ENCODE results near the gene RC3H1.
"Not testable (repeated sequence)": the region's sequence is repeated elsewhere in the genome, so short reads cannot be mapped to it uniquely, and the experiment has no call there.

The RC3H1 gene

DNA sequence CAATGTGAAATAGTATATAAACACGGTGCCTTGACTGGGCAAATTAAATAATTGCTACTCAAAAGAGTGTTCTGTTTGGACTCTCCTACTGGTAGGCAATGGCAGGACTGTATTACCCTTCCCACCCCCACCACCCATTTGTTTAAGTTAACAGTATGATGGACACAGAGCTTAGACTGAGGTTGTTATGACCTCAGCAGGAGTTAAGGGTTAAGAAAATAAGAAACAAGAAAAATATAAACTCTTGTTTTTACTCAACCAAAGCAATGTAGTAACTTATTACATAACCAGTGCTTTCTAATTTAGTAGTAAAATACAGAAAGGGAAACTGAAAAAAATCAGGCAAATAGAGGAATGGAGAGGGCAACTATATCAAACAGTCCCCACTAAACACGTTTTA, 85.1 kb downstream of the RC3H1 start:
- Histone ChIP-seq H3K36me3 (ENCODE audit: control insufficient read depth in 4 of 4, insufficient read depth in 4 of 4, low read length in 3 of 4) (peaks cover 13 to 77% (median 41%) of the 10 kb centered on the region in 4 experiments), H3K4me3 (ENCODE audit: control insufficient read depth in 1 of 7, extremely low read depth in 1 of 7, insufficient read depth in 4 of 7, low read depth in 2 of 7, low read length in 6 of 7) (no peak overlapping the region), H3K27me3 (replicated peaks in 2 of 5; ENCODE audit: control insufficient read depth in 4 of 5, insufficient read depth in 5 of 5, low read length in 4 of 5) (no peaks in the 10 kb centered on the region), H3K27ac (ENCODE audit: insufficient read depth in 1 of 2, low read depth in 1 of 2, low read length in 2 of 2, poor library complexity in 1 of 2, severe bottlenecking in 2 of 2) (no peak overlapping the region), H3K9me3 (ENCODE audit: control extremely low read depth in 1 of 5, control insufficient read depth in 4 of 5, insufficient read depth in 2 of 5, low read depth in 1 of 5, low read length in 4 of 5) (no peaks in the 10 kb centered on the region), H3K4me1 (ENCODE audit: control extremely low read depth in 1 of 4, control insufficient read depth in 4 of 4, insufficient read depth in 4 of 4, low read length in 3 of 4) (no peaks in the 10 kb centered on the region)
- POLR2A ChIA-PET = no interaction called here
- no peak for DNase-seq
- WGBS (ENCODE audit: insufficient coverage) = 100% methylated on average over 1 of the region's 2 CpGs
- CTCF ChIA-PET = interaction anchor here (1.7 kb wide), 1 partner anchor 508 kb away, joined by 6 read pairs; no protein-coding TSS in a partner anchor

DNA sequence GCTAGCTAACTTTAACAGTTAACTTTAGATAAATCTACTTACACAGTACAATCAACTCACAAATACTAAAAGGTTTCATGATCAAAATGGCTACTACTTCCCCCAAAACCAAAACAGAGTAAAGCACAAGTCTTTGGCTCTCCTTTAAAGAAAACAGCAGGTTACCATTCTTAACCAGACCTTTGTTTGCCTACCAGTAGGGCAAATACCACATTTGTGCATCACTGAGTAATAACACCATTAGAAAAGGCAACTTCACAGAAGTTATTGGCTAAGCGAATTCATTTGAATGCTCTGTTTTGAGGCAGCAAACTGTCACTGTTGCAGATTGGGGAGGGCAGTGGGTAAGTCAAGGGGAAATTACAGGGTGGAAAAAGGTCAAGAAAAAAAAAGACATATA, 87.7 kb downstream of the RC3H1 start:
- Histone ChIP-seq H3K27me3 (replicated peaks in 2 of 5; ENCODE audit: control insufficient read depth in 4 of 5, insufficient read depth in 5 of 5, low read length in 4 of 5) (no peaks in the 10 kb centered on the region), H3K4me1 (ENCODE audit: control extremely low read depth in 1 of 4, control insufficient read depth in 4 of 4, insufficient read depth in 4 of 4, low read length in 3 of 4) (no peaks in the 10 kb centered on the region), H3K9me3 (ENCODE audit: control extremely low read depth in 1 of 5, control insufficient read depth in 4 of 5, insufficient read depth in 2 of 5, low read depth in 1 of 5, low read length in 4 of 5) (no peaks in the 10 kb centered on the region), H3K27ac (ENCODE audit: insufficient read depth in 1 of 2, low read depth in 1 of 2, low read length in 2 of 2, poor library complexity in 1 of 2, severe bottlenecking in 2 of 2) (no peak overlapping the region), H3K36me3 (ENCODE audit: control insufficient read depth in 4 of 4, insufficient read depth in 4 of 4, low read length in 3 of 4) (peaks cover 12 to 57% (median 38%) of the 10 kb centered on the region in 4 experiments), H3K4me3 (ENCODE audit: control insufficient read depth in 1 of 7, extremely low read depth in 1 of 7, insufficient read depth in 4 of 7, low read depth in 2 of 7, low read length in 6 of 7) (no peak overlapping the region)
- 88% methylated on average over 1 of the region's 1 CpG for WGBS (ENCODE audit: insufficient coverage)
- POLR2A ChIA-PET = no interaction called here
- no peak for DNase-seq
- CTCF ChIA-PET = interaction anchor here (1.4 kb wide), 1 partner anchor 9 kb away, joined by 3 read pairs; no protein-coding TSS in a partner anchor

DNA sequence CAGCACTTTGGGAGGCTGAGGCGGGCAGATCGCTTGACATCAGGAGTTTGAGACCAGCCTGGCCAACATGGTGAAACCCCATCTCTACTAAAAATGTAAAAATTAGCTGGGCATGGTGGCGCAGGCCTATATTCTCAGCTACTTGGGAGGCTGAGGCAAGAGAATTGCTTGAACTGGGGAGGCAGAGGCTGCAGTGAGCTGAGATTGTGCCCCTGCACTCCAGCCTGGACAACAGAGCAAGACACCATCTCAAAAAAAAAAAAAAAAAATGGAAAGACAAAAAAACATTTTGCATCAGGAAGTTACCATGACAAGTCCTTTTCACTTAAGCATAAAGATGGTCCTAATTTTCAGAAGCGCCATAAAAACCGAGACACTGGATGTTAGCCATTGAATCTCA, 91.6 kb downstream of the RC3H1 start:
- H3K4me3 ChIP-seq (ENCODE audit: control insufficient read depth in 1 of 7, extremely low read depth in 1 of 7, insufficient read depth in 4 of 7, low read depth in 2 of 7, low read length in 6 of 7); H3K27ac ChIP-seq (ENCODE audit: insufficient read depth in 1 of 2, low read depth in 1 of 2, low read length in 2 of 2, poor library complexity in 1 of 2, severe bottlenecking in 2 of 2); H3K27me3 ChIP-seq (replicated peaks in 2 of 5; ENCODE audit: control insufficient read depth in 4 of 5, insufficient read depth in 5 of 5, low read length in 4 of 5); H3K4me1 ChIP-seq (ENCODE audit: control extremely low read depth in 1 of 4, control insufficient read depth in 4 of 4, insufficient read depth in 4 of 4, low read length in 3 of 4); H3K9me3 ChIP-seq (ENCODE audit: control extremely low read depth in 1 of 5, control insufficient read depth in 4 of 5, insufficient read depth in 2 of 5, low read depth in 1 of 5, low read length in 4 of 5); DNase-seq; CTCF ChIA-PET: not testable (repeated sequence)
- 100% methylated on average over 4 of the region's 5 CpGs for WGBS (ENCODE audit: insufficient coverage)
- POLR2A ChIA-PET = interaction anchor here (0.7 kb wide), 1 partner anchor 55 kb away, joined by 4 read pairs; no protein-coding TSS in a partner anchor
- H3K36me3 ChIP-seq (ENCODE audit: control insufficient read depth in 4 of 4, insufficient read depth in 4 of 4, low read length in 3 of 4) = peaks cover 3 to 31% (median 21%) of the 10 kb centered on the region in 4 experiments

DNA sequence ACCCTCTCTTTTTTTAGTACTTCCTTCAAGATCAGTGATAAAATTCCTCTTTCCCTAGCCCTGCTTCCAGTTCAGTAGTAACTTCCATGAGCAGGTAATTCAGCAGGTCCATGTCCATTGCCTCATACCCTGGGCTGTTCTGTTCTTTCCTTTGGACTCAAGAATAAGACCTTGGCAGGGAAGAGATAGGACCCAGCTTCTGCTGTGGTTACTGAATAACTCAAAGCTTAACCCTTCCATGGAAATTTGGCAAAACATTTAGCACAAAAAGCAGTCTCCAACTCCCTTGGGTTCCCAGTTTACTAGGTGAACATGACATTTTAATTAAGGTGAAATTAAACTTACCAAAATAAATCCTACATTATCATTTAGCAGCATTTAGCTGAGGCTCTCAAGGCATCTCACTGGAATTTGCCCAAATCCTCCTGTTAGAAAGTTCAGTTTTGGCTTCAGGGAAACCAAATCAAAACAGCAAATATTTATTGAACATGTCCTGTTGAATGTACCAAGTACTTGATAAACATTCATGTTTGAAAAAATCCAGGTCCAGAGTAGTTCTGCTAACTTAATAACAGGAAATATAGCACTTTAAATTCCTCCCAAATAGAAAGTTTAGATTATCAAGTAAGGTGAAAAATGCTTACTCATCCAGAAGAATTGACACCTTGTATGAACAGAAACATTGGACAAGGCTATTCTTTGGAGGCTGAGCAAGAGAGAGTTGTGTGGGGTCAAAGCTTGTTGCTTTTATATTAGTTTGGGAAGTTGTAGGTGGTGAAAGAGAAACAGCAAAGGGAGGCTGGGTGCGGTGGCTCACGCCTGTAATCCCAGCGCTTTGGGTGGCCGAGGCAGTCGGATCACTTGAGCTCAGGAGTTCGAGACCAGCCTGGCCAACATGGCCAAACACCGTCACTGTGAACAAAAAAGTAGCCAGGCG, 96.6 kb downstream of the RC3H1 start:
- ChIA-PET CTCF (no interaction called here), POLR2A (no interaction called here)
- no peak overlapping the region for H3K4me3 ChIP-seq (ENCODE audit: control insufficient read depth in 1 of 7, extremely low read depth in 1 of 7, insufficient read depth in 4 of 7, low read depth in 2 of 7, low read length in 6 of 7)
- H3K27ac ChIP-seq (ENCODE audit: insufficient read depth in 1 of 2, low read depth in 1 of 2, low read length in 2 of 2, poor library complexity in 1 of 2, severe bottlenecking in 2 of 2) = no peak overlapping the region
- no peaks in the 10 kb centered on the region for H3K36me3 ChIP-seq (ENCODE audit: control insufficient read depth in 4 of 4, insufficient read depth in 4 of 4, low read length in 3 of 4)
- WGBS (ENCODE audit: insufficient coverage) = 98% methylated on average over 7 of the region's 8 CpGs
- H3K4me1 ChIP-seq (ENCODE audit: control extremely low read depth in 1 of 4, control insufficient read depth in 4 of 4, insufficient read depth in 4 of 4, low read length in 3 of 4) = no peaks in the 10 kb centered on the region
- H3K9me3 ChIP-seq (ENCODE audit: control extremely low read depth in 1 of 5, control insufficient read depth in 4 of 5, insufficient read depth in 2 of 5, low read depth in 1 of 5, low read length in 4 of 5) = no peaks in the 10 kb centered on the region
- DNase-seq = no peak
- H3K27me3 ChIP-seq (replicated peaks in 2 of 5; ENCODE audit: control insufficient read depth in 4 of 5, insufficient read depth in 5 of 5, low read length in 4 of 5) = no peaks in the 10 kb centered on the region

DNA sequence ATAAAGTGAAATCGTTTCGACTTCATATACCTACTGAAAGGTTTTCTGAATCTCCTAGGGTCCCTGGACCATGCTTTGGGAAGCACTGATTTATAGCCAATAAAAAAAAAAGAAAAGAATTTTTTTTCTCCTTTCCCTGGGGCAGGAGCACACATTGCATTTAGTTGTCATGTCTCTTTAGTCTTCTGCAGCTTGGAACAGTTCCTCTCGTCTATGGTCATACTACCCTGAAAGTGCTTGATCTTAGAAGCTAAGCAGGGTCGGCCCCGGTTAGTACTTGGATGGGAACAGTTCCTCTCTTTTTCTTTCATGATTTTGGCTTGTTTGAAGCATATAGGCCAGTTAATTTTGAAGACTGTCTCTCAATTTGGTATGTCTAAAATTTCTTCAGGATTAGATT, 101.3 kb downstream of the RC3H1 start:
- no peaks in the 10 kb centered on the region for H3K27me3 ChIP-seq (replicated peaks in 2 of 5; ENCODE audit: control insufficient read depth in 4 of 5, insufficient read depth in 5 of 5, low read length in 4 of 5)
- CTCF ChIA-PET = no interaction called here
- no peak overlapping the region for H3K4me3 ChIP-seq (ENCODE audit: control insufficient read depth in 1 of 7, extremely low read depth in 1 of 7, insufficient read depth in 4 of 7, low read depth in 2 of 7, low read length in 6 of 7)
- WGBS (ENCODE audit: insufficient coverage) = 100% methylated on average over 5 of the region's 5 CpGs
- POLR2A ChIA-PET = interaction anchor here (0.6 kb wide), 1 partner anchor 1180 kb away, joined by 3 read pairs; no protein-coding TSS in a partner anchor
- no peaks in the 10 kb centered on the region for H3K4me1 ChIP-seq (ENCODE audit: control extremely low read depth in 1 of 4, control insufficient read depth in 4 of 4, insufficient read depth in 4 of 4, low read length in 3 of 4)
- no peaks in the 10 kb centered on the region for H3K36me3 ChIP-seq (ENCODE audit: control insufficient read depth in 4 of 4, insufficient read depth in 4 of 4, low read length in 3 of 4)
- no peak overlapping the region for H3K27ac ChIP-seq (ENCODE audit: insufficient read depth in 1 of 2, low read depth in 1 of 2, low read length in 2 of 2, poor library complexity in 1 of 2, severe bottlenecking in 2 of 2)
- H3K9me3 ChIP-seq (ENCODE audit: control extremely low read depth in 1 of 5, control insufficient read depth in 4 of 5, insufficient read depth in 2 of 5, low read depth in 1 of 5, low read length in 4 of 5) = no peaks in the 10 kb centered on the region
- DNase-seq = peak in 1 of 3 donors; percentile 8

DNA sequence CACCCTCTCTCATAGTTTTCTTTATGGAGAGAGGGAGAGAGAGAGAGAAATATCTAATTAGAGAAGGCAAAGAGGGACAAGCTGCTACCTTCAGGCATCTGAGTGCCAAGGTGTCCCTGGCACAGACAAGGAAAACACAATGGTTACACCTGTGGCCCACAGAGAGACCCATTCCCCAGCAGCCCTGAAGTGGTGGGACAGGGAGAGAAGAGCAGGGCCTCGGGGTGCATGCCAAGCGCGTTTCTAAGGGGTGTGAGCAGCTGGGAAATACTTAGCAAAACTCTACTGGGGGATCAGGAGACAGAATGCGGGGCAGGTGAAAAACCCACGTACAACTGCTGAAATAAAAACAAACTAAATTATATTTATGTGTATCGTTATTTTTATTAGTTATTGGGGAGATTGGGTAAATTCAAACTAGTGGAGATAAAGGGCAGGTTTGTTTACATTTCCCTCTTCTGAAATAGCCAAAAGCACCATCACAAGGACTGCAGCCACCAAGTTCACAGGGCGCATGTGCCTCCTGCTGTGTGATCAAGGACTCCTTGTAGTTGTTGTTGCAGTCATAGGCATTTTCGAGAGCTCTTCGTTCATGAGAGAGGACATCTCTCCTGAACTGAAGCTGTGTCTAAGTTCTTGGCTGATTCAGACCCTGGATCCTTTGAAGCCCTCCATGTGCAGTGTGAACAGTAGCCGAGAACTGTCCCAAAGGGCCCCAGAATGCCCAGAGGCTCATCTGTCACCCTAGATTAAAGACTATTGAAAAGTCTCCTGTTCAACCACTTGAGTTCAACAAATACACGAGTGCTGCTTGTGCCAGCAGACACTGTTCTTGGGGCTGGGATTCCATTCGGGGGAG, 104.3 kb downstream of the RC3H1 start:
- Histone ChIP-seq H3K36me3 (ENCODE audit: control insufficient read depth in 4 of 4, insufficient read depth in 4 of 4, low read length in 3 of 4) (no peaks in the 10 kb centered on the region), H3K27me3 (replicated peaks in 2 of 5; ENCODE audit: control insufficient read depth in 4 of 5, insufficient read depth in 5 of 5, low read length in 4 of 5) (no peaks in the 10 kb centered on the region), H3K4me1 (ENCODE audit: control extremely low read depth in 1 of 4, control insufficient read depth in 4 of 4, insufficient read depth in 4 of 4, low read length in 3 of 4) (no peaks in the 10 kb centered on the region), H3K9me3 (ENCODE audit: control extremely low read depth in 1 of 5, control insufficient read depth in 4 of 5, insufficient read depth in 2 of 5, low read depth in 1 of 5, low read length in 4 of 5) (no peaks in the 10 kb centered on the region), H3K4me3 (ENCODE audit: control insufficient read depth in 1 of 7, extremely low read depth in 1 of 7, insufficient read depth in 4 of 7, low read depth in 2 of 7, low read length in 6 of 7) (no peak overlapping the region), H3K27ac (ENCODE audit: insufficient read depth in 1 of 2, low read depth in 1 of 2, low read length in 2 of 2, poor library complexity in 1 of 2, severe bottlenecking in 2 of 2) (no peak overlapping the region)
- 98% methylated on average over 5 of the region's 12 CpGs for WGBS (ENCODE audit: insufficient coverage)
- POLR2A ChIA-PET = interaction anchor here (0.5 kb wide), 1 partner anchor 50 kb away, joined by 3 read pairs; the partner anchor contains the start of gene ZBTB37
- CTCF ChIA-PET = no interaction called here
- no peak for DNase-seq

Measured in common myeloid progenitor, CD34-positive (primary cell).